ENCODE results near the gene NTF3.

The NTF3 gene

DNA sequence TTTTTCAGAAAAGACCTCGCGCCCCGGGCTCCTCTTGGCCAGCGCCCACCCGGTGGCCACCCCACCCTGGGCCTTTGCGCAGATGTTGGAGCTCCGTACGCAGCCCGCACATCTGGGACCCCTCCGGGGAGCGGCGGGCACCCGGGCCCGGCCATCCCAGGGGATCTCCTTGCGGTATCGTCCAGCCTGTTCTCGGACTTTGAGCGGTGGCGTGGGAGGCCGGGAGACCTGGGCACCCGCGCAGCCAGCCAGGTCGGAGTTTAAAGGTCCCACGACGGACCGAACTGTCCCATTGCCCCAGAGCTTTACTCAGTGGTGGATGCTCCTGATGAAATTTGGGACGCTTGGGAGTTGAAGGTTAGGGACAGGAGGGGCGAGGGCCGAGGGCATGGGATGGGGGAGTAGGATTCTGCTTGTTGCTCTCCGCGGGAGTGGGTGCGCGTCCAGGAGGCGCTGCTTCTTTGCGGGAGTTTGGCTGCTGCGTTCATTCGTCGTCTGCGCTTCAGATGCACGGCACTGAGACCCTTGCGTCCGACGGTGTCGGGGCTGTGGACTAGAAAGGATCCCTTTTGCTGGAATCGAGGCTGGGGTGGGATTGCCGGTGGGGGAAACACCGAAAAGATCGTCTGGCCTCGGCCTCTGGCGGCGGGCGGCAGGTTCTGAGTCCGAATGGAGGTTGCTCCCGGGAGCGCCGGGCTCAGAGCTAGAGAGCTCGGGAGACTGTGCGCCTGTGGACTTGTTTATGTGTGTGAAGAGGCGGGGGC, 1.4 kb downstream of the NTF3 start:
- DNase-seq, result no peak

DNA sequence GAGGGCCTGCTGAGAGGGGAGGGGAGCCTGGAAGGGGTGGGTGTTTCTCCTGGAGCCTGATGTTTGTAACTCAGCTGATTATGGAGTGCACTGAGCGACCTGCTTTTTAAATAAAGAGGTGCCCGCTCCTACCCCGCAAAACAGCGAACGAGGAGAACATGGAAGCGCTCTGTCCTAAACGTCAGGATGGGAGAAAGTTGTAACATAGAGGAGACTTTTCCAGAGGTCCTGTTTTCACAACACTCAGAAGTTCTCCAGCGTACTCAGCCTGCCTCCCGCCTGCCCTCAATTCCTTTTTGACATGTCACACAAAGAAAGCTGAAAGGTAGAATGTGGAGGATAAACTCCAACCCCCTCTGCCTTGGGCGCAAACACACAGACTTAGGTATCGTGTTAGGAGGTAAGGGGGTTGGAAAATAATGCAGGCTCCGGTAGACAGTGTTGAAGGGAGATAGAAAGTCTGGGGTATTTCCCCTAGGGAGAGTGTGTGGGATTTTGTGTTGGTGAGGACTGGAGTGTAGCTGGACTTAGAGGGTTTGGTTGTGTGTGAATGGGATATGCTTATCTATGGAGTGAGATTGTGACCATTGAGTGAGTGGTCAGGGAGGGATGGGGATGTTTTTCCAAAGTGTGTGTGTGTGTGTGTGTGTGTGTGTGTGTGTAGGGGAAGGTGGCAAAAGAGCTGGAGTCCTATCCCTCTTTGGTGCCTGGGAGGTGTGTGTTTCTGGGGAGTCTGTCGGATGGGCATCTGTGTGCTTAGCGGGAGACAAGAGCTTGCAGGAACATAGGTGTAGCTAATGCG, 2.1 kb downstream of the NTF3 start:
- DNase-seq, result no peak

DNA sequence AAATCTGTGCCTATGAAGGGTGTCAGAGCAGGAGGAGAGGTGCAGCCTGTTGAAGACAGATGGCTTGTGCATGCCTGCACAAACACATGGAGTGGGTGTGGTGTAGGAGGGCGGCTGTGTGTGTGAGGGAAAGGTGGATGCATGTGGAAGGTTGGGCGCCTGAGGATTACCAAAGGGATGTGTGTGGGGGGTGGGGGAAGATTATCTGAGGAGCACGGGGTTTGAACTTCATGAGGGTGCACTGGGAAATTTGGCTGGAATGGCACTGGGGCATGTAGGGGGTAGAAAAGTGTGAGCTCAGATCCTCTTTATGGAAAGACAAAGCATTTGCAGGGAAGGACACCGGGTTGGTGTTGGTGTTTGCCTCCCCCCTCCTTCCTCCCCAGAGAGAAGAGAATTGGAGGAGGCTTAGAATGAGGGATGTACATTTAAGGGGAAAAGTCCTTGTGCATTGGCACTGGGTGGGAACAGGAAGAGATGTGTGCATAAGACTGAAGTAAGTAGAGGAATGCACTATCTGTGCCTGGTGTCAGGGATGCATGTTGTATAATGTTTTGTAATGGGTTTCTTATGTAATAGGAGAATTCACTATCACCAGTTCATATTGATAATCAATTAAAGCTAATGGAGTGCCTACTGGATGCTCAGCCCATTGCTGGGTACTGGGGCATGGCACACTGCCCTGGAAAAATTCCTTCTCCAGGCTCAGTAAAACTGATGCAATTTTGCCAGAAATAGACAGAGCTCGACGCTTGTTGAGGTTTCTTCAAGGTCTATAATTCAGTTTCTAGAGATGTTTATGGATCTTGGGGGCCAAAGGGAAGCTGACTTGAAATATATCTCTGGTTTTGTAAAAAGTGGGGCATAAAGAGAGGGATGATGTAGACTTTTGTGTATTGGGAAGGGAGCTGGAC, 3.0 kb downstream of the NTF3 start:
- DNase-seq, result no peak

DNA sequence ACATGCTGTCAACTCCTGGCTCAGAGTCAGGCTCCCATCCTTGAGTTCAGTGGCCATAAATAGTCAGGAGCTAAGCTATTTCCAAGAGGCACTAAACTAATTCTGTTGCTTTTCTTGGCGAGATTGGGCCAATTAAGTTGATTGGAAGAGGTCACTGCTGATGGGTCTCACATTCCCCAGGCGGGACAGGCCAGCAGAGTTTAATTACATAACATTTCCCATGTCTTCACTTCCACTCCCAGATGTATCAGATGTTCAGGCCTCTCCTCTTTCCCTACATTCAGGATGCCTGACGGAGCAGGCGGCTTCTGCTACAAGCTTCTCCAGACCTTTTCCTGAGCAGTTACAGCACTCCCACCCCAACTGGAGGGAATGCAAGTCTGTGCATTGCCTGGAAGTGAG, 5.3 kb downstream of the NTF3 start:
- no peak for DNase-seq

DNA sequence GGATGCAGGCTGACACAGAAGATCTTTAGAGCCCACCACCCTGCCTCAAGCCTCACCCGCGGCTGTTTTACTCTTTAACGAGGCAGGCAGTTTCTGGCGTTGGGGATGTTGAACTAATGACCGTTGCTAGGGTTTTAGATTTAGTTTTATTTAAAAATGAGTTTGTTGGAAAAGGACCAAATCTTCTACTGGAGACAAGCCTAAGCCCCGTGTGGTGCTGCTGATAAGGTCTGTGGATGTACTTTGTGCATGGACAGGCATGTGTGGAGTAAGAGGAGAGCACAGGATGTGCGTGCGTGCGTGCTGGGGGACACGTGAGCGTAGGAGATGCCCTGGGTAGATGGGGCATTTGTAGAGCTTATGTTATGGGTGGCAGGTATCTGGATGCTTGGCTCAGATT, 5.7 kb downstream of the NTF3 start:
- DNase-seq, result peak; percentile 82

DNA sequence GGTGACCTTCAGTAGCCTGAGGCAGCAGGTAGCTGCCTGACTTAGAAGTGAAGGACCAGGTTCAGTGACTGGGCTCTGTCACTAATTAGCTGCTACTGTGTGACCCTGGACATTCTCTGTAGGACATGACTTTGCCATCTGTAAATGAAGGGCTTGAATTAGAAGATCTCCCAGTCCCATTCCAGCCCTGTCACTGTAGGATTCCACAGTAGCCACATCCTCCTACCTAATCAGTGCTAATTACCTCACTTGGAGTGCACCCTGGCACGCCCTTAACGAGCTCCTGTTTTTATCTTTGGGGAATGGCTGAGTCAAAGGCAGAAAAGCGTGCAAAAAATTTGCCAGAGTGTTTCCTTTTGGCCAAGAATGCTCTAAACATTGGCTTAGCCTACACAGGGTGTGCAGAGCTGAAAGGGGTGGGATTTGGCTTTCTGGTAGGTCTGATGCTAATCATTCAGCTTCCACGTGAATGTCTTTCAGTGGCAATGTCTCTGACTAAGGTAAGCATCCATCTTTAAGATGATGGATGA, 6.8 kb downstream of the NTF3 start:
- no peak for DNase-seq

DNA sequence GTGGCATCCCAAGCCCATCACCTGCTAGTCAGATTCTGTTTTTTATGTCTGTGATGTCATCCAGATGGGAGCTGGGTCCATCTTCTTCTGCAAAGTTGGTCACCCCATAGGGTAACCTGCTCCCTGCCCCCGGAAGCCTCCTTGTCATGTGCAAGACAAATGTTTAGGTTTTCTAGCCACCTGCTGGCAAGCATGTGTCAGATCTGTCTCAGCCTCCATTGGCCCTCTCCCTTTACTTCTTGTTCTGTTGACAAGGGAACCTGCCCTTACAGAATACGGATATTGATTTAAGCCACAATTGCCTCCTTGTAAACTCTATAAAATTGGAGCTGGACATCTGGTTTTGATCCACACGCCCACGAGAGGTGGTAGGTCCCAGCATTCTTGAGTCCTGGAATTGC, 7.5 kb downstream of the NTF3 start:
- DNase-seq, result no peak

DNA sequence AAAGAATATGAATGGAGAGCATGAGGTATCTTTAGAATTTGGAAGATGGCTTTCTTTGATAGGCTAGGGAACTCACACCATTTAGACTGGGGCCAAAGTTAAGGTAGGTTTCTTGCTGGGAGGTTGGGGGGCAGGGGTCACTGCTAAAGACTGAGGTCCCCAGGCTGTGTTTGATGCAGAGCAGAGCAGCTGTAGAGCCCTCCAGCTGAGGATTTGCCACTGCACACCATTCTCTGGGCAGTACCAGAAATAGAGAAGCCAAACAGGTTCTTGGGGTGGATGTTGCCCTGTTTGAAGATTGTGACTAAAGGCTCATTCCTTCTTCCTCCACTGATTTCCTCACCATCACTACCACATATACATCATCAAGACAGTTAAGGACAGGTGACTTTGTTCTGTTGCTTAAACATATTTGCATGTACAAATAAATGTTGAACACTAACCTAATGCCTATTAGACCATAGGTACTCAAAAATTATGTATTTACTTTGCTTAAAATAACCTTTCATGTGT, 7.9 kb downstream of the NTF3 start:
- DNase-seq, result no peak

DNA sequence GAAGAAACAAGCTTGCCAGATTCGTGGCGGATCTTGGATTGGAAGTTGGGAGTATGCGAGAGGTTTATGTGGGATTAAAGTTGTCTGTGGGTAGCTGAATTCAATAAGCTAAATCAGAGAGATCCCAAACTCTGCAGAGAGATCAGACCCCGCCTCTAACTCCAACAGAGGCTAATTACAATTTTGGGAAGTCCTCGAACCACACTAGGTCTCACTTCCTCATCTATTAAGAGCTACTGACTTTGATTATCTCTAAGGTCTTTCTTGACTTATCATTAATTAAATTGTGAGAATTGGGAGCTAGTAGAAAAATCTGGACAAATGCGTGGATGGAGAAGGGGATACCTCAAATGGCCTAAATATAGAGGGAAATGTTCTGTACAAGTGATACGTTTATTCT, 9.1 kb downstream of the NTF3 start:
- DNase-seq, result no peak

DNA sequence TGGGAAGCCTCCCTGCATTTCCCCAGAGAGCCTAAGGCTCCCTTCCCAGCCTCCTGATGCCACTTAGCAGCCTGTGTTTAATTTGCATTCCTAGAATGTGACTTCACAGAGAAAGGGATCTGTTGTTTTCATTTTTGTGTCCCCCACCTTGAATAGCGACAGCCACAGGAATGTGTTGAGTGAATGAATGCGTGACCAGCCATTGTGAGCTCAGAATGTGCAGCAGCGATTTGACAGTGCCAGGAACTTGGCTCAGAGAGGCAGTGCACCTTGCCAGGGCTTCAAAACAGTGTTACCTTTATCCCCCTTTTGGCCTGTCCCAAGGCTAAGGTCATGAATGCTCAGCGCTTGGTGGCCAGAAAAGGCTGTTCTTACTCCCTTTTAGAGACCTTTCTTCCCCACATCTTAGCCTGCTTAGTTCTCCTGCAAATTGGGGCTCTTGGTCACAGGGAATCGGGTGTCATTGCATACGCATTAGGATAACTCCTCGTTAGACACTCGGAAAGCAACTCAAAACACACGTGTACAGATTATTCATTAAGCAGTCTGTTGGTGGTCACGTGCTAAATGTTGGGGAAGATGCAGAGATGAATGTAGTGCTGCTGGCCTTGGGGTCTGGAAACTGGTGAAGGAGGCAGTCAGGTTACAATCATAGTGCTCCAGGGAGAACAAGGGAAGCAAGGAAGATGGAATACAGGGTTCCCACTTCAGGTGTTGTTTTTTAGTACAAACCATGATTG, 9.8 kb downstream of the NTF3 start:
- DNase-seq, result no peak

DNA sequence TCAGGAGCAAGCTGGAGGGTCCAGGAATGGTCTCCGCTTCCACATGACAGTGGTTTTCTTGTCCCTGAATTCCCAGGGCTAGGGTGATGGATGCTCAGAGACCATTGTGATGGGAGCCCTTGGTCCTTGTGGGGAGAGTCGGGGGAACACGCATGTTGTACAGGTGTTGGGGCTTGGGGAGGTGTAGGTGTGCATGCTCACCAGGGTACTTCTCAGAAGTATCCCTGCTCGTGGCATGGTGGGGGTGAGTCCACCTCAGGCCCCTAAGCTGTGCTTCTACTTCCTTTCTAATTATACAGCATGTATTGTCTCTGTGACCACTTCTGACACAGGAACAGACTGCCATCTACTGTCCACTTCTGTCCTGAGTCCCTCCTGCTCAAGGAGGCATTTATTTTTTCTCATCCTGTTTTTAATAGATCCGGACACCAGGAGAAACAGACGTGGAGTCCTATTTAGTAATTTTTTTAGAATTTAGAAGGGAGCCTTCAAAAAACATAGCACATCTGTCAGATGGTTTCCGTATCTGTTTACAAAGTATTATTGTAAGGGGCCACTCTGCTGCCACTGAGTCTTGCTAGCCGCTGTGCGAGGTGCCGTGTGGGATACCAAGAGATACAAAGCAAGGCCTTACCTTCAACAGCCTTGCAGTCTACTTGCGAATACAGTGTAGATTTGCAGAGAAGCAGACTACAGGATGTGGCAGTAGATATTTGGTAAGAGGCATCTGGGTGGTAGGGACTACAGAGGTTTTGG, 10.5 kb downstream of the NTF3 start:
- DNase-seq, result peak; percentile 71

DNA sequence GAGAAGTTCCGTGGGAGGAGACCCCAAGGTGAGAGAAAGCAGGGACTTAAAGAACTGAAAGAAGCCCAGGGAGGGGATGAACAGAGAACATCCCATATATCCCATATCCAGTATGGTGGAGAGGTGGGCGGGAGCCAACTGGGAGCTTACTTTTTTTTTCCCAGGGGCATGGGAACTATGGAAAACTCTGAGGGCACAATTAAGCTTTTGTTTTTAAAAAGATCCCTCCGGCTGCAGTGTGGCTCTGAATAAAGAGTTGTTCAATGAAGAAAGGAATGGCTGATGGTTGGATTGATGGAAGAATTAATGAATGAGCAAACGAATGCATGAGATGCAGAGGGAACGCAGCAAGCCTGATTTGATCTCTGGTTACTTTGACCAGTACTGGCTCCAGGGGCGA, 12.6 kb downstream of the NTF3 start:
- no peak for DNase-seq

DNA sequence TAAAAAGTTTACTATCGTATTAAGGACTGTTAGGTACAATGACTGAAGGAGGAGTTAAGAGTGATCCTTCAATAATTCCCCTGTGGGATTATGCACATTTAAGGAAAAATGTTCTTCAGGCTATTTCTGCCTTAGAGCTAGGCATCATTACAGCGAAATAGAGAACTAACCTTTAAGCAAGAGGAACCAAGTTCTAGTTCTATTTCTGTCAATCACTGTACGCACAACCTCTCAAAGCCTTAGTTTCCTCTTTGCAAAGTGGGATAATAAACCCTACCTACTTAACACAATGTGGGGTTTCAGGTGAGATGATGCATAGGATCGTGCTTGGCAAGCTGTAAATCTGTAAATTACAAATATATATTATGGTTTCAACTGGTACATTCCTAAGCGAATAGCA, 15.4 kb downstream of the NTF3 start:
- DNase-seq, result no peak

DNA sequence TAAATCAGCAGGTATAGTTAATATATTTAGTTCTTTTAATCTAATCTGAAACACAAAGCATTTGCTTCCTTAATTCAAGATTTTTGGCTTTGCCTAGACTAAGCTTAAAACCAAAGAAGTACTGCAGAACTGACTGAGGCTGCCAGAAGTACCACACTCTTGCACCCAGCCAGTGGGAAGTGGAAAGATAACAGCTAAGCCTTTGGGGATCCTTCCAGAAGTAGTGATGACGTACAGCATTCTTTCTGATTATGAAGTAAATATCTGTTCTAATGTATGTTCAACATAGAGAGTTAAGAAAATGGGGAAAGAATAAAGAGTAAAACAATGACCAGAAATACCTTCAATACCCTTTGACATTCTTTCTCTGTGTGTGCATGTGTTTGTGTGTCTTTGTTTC, 19.3 kb downstream of the NTF3 start:
- no peak for DNase-seq

DNA sequence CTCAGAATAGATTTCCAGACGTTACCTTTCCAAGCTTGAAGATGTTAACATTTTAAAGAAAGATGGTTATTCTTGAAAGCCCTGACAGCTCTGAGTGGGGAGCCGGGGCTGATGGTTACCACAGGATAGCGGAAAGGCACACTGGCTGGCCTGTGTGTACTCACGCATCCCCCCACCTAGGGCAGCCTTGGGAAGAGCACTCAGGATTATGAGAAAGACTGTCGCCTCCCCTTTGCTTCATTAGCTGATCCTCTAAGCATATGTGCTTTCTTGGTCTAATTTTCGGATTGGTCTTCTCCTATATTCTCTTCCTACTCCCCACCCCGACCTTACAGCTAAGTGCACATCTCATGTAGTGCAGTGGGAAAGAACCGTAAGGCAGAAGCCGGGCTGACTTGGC, 20.7 kb downstream of the NTF3 start:
- no peak for DNase-seq

DNA sequence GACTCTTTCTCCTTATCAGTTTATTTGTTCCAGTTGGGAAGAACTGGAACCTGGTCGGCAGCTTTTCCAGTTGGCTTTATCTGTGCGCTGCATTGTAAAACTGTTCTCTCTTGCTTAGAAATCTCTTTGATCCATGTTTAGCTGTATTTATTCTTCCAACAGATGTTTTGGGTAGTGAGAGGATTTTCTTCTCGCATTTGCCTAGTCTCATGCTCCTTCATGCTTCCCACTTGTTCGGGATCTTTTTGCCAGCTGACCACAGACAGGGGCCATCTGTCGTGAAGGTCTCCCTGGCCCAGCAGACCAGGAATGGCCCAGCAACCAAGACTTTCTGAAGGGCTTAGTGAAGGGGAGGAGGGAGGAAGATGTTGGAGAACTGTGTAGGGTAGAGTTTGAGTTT, 21.6 kb downstream of the NTF3 start:
- DNase-seq, result no peak

DNA sequence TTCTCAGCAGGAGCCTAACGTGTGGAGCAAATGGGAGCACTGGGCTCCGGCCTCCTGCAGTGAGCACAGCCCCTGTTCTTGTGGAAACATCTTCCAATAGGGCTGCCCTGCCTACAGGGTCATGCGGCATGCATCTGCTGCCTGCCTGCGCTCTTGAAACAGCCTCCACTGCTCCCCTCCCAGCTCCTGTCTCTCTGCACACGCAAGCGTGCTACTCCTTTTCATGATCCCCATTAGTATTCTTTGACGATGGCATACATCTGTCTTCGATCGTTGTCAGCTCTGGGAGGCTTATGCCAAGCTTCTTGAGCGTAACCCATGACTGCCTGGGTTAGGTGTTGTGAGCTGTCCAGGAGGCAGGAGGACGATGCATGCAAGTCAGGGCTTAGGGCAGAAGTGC, 23.1 kb downstream of the NTF3 start:
- no peak for DNase-seq

DNA sequence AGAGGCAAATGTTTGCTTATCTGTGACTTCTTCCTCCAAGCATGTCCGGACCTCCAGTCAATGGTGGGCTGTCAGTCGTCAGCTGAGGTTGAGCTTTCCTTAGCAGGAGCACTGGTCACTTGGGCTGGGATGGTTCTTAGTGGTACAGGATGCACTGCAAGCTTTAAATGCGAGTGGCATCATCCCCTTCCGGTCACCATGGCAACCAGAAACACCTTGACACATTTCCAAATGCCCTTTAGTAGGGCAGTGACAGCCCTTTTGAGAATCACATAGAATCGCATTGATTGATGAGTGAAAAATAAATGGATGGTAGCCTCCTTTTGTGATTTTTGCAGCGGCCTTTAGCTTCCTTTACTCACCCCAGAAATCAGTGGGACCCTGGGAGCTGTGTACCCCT, 24.1 kb downstream of the NTF3 start:
- no peak for DNase-seq

DNA sequence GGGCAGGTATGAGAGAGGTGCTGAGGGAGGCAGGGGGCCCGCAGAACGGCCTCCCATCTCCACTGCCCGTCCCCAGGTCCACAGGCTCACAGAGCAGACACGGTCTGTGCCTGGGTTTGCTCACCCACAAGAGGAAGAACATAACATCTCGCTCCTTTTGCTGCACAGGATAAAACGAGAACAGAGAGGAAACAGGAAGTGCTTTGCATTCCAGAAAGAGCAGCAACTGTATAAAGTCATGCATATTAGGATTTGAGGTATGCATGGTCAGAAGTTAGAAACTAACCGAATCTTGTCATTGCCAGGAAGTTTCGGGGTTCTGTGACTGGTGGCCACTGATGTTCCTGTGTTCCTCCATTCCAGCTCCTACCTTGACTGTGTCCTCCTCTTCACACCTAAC, 25.0 kb downstream of the NTF3 start:
- DNase-seq, result peak; percentile 46

DNA sequence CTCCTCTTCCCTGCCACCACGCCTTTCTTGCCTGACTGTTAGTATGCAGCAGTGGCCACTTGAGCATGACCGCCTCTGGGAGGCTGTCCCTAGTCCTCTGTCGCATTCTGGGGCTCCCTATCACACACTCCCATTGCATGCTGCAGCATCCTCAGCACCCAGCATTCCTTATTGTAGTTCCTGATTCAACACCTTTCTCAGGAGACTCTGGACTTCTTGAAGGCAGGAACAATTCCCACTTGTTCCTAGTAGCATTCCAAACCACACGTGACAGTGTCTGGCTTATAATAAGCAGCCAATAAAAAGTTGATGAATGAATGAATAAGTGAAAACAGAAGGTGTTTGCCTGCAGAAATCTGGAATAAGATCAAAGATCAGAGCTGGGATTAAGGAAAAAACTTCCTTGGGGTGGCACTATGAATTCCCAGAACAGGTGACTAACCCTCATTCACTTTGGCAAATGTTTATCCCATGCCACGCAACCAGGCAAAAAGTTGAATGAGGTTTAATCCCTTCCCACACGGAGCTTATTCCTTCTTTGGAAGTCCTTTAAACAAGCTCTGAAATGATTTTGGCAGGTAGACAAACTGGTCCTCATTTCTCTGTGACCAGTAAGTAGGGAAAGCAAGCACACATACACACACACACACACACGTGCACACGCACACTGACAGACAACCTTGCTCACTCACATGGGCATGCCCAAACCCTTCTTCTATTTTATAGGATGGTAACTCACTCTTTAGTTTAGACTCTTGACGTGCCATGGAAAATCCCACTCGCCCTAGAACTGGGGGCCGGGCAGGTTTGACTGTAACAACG, 26.5 kb downstream of the NTF3 start:
- DNase-seq, result no peak
